Mesodermal cell (in vitro differentiated cells): ENCODE measurements around the gene WDR45B.

Experiments used
- H3K27ac ChIP-seq: 2 replicates; pipeline ENCODE4 v1.7.0; 2013; ENCODE audit warnings: mild to moderate bottlenecking, low read depth, low read length, moderate library complexity; ENCODE audit not compliant: severe bottlenecking
- H3K36me3 ChIP-seq: 2 replicates; pipeline ENCODE4 v1.7.1; 2013; ENCODE audit warnings: mild to moderate bottlenecking, low read length, moderate library complexity; ENCODE audit not compliant: control insufficient read depth, insufficient read depth
- H3K4me1 ChIP-seq: one replicate; pipeline ENCODE4 v1.7.1; 2013; ENCODE audit warnings: mild to moderate bottlenecking, low read length; ENCODE audit not compliant: insufficient read depth, control insufficient read depth, poor library complexity, severe bottlenecking
- H3K4me3 ChIP-seq: 2 replicates; pipeline ENCODE4 v1.7.0; 2013; ENCODE audit warnings: low read length, control low read depth, mild to moderate bottlenecking; ENCODE audit not compliant: insufficient read depth, poor library complexity, severe bottlenecking; ENCODE audit errors: extremely low read depth
- H3K9me3 ChIP-seq: 2 replicates; pipeline ENCODE4 v1.7.1; 2013; ENCODE audit warnings: mild to moderate bottlenecking, low read length, moderate library complexity; ENCODE audit not compliant: control insufficient read depth
- WGBS, 2 experiments: methylation state at CpG; one replicate each; pipeline ENCODE4 v1.1.5; 2013; ENCODE audit warnings: missing lambda C conversion rate in 2 of 2; ENCODE audit not compliant: insufficient coverage in 2 of 2; 5-methylcytosine and 5-hydroxymethylcytosine counted together

Gene WDR45B

GRCh38 chr17:82675476-82676245 lies 27.4 kb upstream of the WDR45B start:
- Histone ChIP-seq H3K27ac (no peak overlapping the region), H3K4me3 (no peak overlapping the region), H3K9me3 (no peaks in the 10 kb centered on the region), H3K4me1 (no peaks in the 10 kb centered on the region), H3K36me3 (no peaks in the 10 kb centered on the region)
- WGBS, 2 experiments = 78 to 83% methylated on average over 10 to 17 of the region's 18 CpGs

- Histone ChIP-seq H3K4me1 (no peaks in the 10 kb centered on the region), H3K36me3 (no peaks in the 10 kb centered on the region), H3K27ac (no peak overlapping the region), H3K4me3 (no peak overlapping the region), H3K9me3 (no peaks in the 10 kb centered on the region)
- WGBS, 2 experiments = 81 to 85% methylated on average over 15 to 17 of the region's 20 CpGs
Observed at GRCh38 chr17:82674656-82675475, 26.6 kb upstream of the WDR45B start.

DNA sequence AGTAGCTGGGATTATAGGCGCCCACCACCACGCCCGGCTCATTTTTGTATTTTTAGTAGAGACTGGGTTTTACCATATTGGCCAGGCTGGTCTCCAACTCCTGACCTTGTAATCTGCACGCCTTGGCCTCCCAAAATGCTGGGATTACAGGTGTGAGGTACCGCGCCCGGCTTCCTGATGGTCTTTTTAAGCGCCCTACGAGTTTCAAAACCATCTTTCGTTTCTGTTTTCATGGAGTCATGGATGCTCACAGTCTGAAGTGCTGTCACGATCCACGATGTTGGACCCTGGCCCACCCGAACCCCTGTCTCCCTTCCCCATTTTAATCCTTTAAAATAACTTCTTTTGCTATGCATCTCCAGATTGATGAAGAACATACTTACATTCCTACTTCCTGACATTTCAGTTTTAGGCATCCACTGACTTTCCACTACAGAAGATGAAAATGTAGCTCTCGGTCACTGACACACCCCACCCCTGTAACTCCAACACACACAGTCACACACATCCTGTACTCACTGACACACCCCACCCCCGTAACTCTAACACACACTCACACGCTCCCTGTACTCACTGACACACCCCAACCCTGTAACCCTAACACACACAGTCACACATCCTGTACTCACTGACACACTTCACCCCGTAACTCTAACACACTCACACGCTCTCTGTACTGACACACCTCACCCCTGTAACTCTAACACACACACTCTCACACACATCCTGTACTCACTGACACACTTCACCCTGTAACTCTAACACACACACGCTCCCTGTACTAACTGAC lies 22.6 kb upstream of the WDR45B start:
- 92 to 94% methylated on average over 18 of the region's 19 CpGs for WGBS, 2 experiments
- H3K27ac ChIP-seq = no peak overlapping the region
- peaks cover 3% of the 10 kb centered on the region for H3K4me1 ChIP-seq
- H3K36me3 ChIP-seq = no peaks in the 10 kb centered on the region
- H3K4me3 ChIP-seq = no peak overlapping the region
- H3K9me3 ChIP-seq = no peaks in the 10 kb centered on the region

DNA sequence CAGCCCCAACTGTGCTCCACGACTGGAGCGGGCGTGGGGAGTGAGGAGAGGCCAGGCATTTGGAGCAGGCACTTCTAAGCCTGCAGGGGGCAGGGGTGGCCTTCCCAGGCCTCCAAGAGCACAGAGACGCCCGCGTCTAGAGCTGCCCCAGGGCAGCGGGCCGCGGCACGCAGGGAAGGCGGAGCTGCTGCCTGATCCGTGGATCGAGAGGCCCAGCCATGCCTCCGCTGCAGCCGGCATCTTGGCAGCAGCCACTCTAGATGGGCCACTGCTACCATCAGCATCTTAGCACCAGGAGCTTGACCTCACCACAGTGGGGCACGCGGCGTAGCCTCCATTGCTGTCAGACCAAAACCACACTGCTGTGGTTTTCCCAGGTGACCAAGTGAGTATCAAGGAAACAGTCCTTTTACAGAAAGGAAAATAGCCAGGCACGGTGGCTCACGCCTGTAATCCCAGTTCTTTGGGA lies 20.4 kb upstream of the WDR45B start:
- Histone ChIP-seq H3K27ac (no peak overlapping the region), H3K4me1 (peaks cover 12% of the 10 kb centered on the region), H3K4me3 (no peak overlapping the region), H3K9me3 (no peaks in the 10 kb centered on the region), H3K36me3 (no peaks in the 10 kb centered on the region)
- WGBS, 2 experiments = 38 to 40% methylated on average over 19 to 20 of the region's 20 CpGs

- WGBS, 2 experiments = 73 to 87% methylated on average over 10 of the region's 16 CpGs
- H3K36me3 ChIP-seq = no peaks in the 10 kb centered on the region
- no peak overlapping the region for H3K27ac ChIP-seq
- H3K9me3 ChIP-seq = no peaks in the 10 kb centered on the region
- H3K4me3 ChIP-seq = no peak overlapping the region
- peaks cover 12% of the 10 kb centered on the region for H3K4me1 ChIP-seq
Observed at GRCh38 chr17:82668024-82668630, 19.9 kb upstream of the WDR45B start.

- Histone ChIP-seq H3K4me1 (peaks cover 12% of the 10 kb centered on the region), H3K36me3 (no peaks in the 10 kb centered on the region), H3K27ac (no peak overlapping the region), H3K9me3 (no peaks in the 10 kb centered on the region), H3K4me3 (no peak overlapping the region)
- WGBS, 2 experiments = 91% methylated on average over 13 of the region's 15 CpGs
Observed at GRCh38 chr17:82667668-82668000, 19.4 kb upstream of the WDR45B start.

GRCh38 chr17:82666931-82667667 lies 18.9 kb upstream of the WDR45B start:
- Histone ChIP-seq H3K4me3 (no peak overlapping the region), H3K27ac (no peak overlapping the region), H3K4me1 (peaks cover 12% of the 10 kb centered on the region), H3K36me3 (no peaks in the 10 kb centered on the region), H3K9me3 (no peaks in the 10 kb centered on the region)
- WGBS, 2 experiments = 91 to 93% methylated on average over 24 to 25 of the region's 28 CpGs

- H3K9me3 ChIP-seq = no peaks in the 10 kb centered on the region
- H3K4me1 ChIP-seq = peaks cover 12% of the 10 kb centered on the region
- WGBS, 2 experiments = 87 to 95% methylated on average over 4 to 6 of the region's 6 CpGs
- no peak overlapping the region for H3K4me3 ChIP-seq
- no peaks in the 10 kb centered on the region for H3K36me3 ChIP-seq
- no peak overlapping the region for H3K27ac ChIP-seq
Observed at GRCh38 chr17:82665891-82666290, 17.6 kb upstream of the WDR45B start.

GRCh38 chr17:82665217-82665616 lies 17.0 kb upstream of the WDR45B start:
- H3K36me3 ChIP-seq = no peaks in the 10 kb centered on the region
- H3K4me3 ChIP-seq = no peak overlapping the region
- no peaks in the 10 kb centered on the region for H3K9me3 ChIP-seq
- 95% methylated on average over 6 to 10 of the region's 11 CpGs for WGBS, 2 experiments
- no peak overlapping the region for H3K27ac ChIP-seq
- H3K4me1 ChIP-seq = peaks cover 12% of the 10 kb centered on the region
